KMS-11 (cell line): Measurements from ENCODE around the gene AK5.
A peak's percentile ranks its signal among the peaks of the same experiment; 100 is the strongest.

Source experiments
- H2AFZ ChIP-seq: fragments of 200-600 bp; sonication (generic); 2 replicates; pipeline ENCODE4 v1.6.1; 2016; ENCODE audit warnings: antibody characterized with exemption, mixed run types, low read depth
- H3K27ac ChIP-seq: fragments of 200-600 bp; sonication (generic); 2 replicates; pipeline ENCODE4 v1.6.1; 2016; ENCODE audit warnings: mild to moderate bottlenecking, mixed run types
- H3K27me3 ChIP-seq: fragments of 200-600 bp; sonication (generic); 2 replicates; pipeline ENCODE4 v1.6.1; 2017; ENCODE audit warnings: mild to moderate bottlenecking, low read depth, mixed run types, moderate library complexity; ENCODE audit not compliant: insufficient read depth
- H3K36me3 ChIP-seq: fragments of 200-600 bp; sonication (generic); 2 replicates; pipeline ENCODE4 v1.6.1; 2017; ENCODE audit warnings: mild to moderate bottlenecking, mixed run types; ENCODE audit not compliant: insufficient read depth
- H3K4me1 ChIP-seq: fragments of 200-600 bp; sonication (generic); 2 replicates; pipeline ENCODE4 v1.6.1; 2016; ENCODE audit warnings: mild to moderate bottlenecking, low read depth, mixed run types; ENCODE audit not compliant: poor library complexity, severe bottlenecking
- H3K4me2 ChIP-seq: fragments of 200-600 bp; sonication (generic); 2 replicates; pipeline ENCODE4 v1.7.0; 2016; ENCODE audit warnings: mild to moderate bottlenecking, mixed run types
- H3K4me3 ChIP-seq: fragments of 200-600 bp; sonication (generic); IDR thresholded peaks from 2 replicates; pipeline ENCODE4 v1.6.1; 2017; ENCODE audit warnings: low read depth, low read length, mixed read lengths; ENCODE audit not compliant: insufficient read depth
- H3K79me2 ChIP-seq: fragments of 200-600 bp; sonication (generic); 2 replicates; pipeline ENCODE4 v1.6.1; 2016; ENCODE audit warnings: low read depth, mixed run types; ENCODE audit not compliant: insufficient read depth
- H3K9ac ChIP-seq: fragments of 200-600 bp; sonication (generic); 2 replicates; pipeline ENCODE4 v1.6.1; 2016; ENCODE audit warnings: mild to moderate bottlenecking, mixed run types
- H4K20me1 ChIP-seq: fragments of 200-600 bp; sonication (generic); 2 replicates; pipeline ENCODE4 v1.6.1; 2016; ENCODE audit warnings: mild to moderate bottlenecking, mixed run types; ENCODE audit not compliant: insufficient read depth
- CTCF ChIP-seq: fragments of 200-600 bp; sonication (generic); conservative IDR thresholded peaks from 2 replicates; pipeline ENCODE4 v1.6.1; 2017; ENCODE audit warnings: low read depth, mild to moderate bottlenecking, antibody characterized with exemption, low read length, moderate library complexity, mixed read lengths

The AK5 gene, protein sequence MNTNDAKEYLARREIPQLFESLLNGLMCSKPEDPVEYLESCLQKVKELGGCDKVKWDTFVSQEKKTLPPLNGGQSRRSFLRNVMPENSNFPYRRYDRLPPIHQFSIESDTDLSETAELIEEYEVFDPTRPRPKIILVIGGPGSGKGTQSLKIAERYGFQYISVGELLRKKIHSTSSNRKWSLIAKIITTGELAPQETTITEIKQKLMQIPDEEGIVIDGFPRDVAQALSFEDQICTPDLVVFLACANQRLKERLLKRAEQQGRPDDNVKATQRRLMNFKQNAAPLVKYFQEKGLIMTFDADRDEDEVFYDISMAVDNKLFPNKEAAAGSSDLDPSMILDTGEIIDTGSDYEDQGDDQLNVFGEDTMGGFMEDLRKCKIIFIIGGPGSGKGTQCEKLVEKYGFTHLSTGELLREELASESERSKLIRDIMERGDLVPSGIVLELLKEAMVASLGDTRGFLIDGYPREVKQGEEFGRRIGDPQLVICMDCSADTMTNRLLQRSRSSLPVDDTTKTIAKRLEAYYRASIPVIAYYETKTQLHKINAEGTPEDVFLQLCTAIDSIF

GRCh38 chr1:77281491-77282186 is at the start of gene AK5:
Gene AK5, plus strand, starts transcription at chr1:77282019. Its CDS starts 295 bp downstream, at chr1:77282314.
- H3K4me3 ChIP-seq: no peak within 1 kb of the TSS
- no peak within 1 kb of the TSS for H3K4me2 ChIP-seq
- TF ChIP-seq CTCF: no peak
- no peak within 1 kb of the TSS for H3K27ac ChIP-seq
- H4K20me1 ChIP-seq: no peaks in the 10 kb centered on the region
- no peaks in the 10 kb centered on the region for H3K4me1 ChIP-seq
- no peaks in the 10 kb centered on the region for H3K36me3 ChIP-seq
- H2AFZ ChIP-seq: peak within 1 kb of the TSS; percentile 22
- no peak within 1 kb of the TSS for H3K9ac ChIP-seq
- H3K79me2 ChIP-seq: no peaks in the 10 kb centered on the region
- H3K27me3 ChIP-seq: no peaks in the 10 kb centered on the region

- H3K36me3 ChIP-seq: no peaks in the 10 kb centered on the region
- H3K4me1 ChIP-seq: no peaks in the 10 kb centered on the region
- no peak overlapping the region for H3K9ac ChIP-seq
- no peaks in the 10 kb centered on the region for H3K27me3 ChIP-seq
- H3K79me2 ChIP-seq: no peaks in the 10 kb centered on the region
- no peak for TF ChIP-seq CTCF
- no peak overlapping the region for H3K4me3 ChIP-seq
- H3K4me2 ChIP-seq: no peak overlapping the region
- no peaks in the 10 kb centered on the region for H4K20me1 ChIP-seq
- no peak overlapping the region for H3K27ac ChIP-seq
- no peak overlapping the region for H2AFZ ChIP-seq
These were observed 49.0 kb upstream of the AK5 start for GRCh38 chr1:77232829-77233228.

GRCh38 chr1:77234096-77234495 is 47.7 kb upstream of the AK5 start:
- no peak overlapping the region for H3K27ac ChIP-seq
- H3K4me3 ChIP-seq: no peak overlapping the region
- H2AFZ ChIP-seq: no peak overlapping the region
- H3K27me3 ChIP-seq: no peaks in the 10 kb centered on the region
- no peaks in the 10 kb centered on the region for H3K4me1 ChIP-seq
- H3K9ac ChIP-seq: no peak overlapping the region
- no peak for TF ChIP-seq CTCF
- H3K36me3 ChIP-seq: no peaks in the 10 kb centered on the region
- H3K79me2 ChIP-seq: no peaks in the 10 kb centered on the region
- H3K4me2 ChIP-seq: no peak overlapping the region
- no peaks in the 10 kb centered on the region for H4K20me1 ChIP-seq

GRCh38 chr1:77234943-77235342 is 46.9 kb upstream of the AK5 start:
- H3K27me3 ChIP-seq: no peaks in the 10 kb centered on the region
- TF ChIP-seq CTCF: no peak
- no peak overlapping the region for H3K27ac ChIP-seq
- H3K4me3 ChIP-seq: no peak overlapping the region
- H3K79me2 ChIP-seq: no peaks in the 10 kb centered on the region
- H4K20me1 ChIP-seq: no peaks in the 10 kb centered on the region
- H3K36me3 ChIP-seq: no peaks in the 10 kb centered on the region
- H3K4me1 ChIP-seq: no peaks in the 10 kb centered on the region
- no peak overlapping the region for H2AFZ ChIP-seq
- no peak overlapping the region for H3K9ac ChIP-seq
- H3K4me2 ChIP-seq: no peak overlapping the region
